ENCODE results near the gene RNF212. TPM values are rescaled to one million over a fixed set of nuclear protein-coding genes. Genes with fewer than 3 reads are reported as not detected.

The RNF212 gene
- total RNA-seq, 1 experiment from 2014 or later, result 2.4 TPM

- Histone ChIP-seq H3K4me3 (ENCODE audit: low read depth, low read length, poor library complexity, severe bottlenecking) (no peak overlapping the region), H3K36me3 (ENCODE audit: insufficient read depth, low read length, poor library complexity, severe bottlenecking) (no peaks in the 10 kb centered on the region), H3K27ac (ENCODE audit: low read depth, low read length, poor library complexity, severe bottlenecking) (no peak overlapping the region), H3K27me3 (replicated peaks; ENCODE audit: insufficient read depth, low read depth, low read length, poor library complexity) (peaks cover 11% of the 10 kb centered on the region), H3K9me3 (ENCODE audit: low read depth, low read length, poor library complexity, severe bottlenecking) (no peaks in the 10 kb centered on the region), H3K4me1 (ENCODE audit: insufficient read depth, low read length, poor library complexity, severe bottlenecking) (no peaks in the 10 kb centered on the region)
- ChIA-PET POLR2A (ENCODE audit: low non-redundant PET) (no interaction called here), CTCF (no interaction called here)
- intact Hi-C loops (cut with micrococcal nuclease; ENCODE audit: unreplicated experiment), result no loop called here
- BruUV-seq (replicated peaks), result no TSS peak
- no peak for DNase-seq (ENCODE audit: low spot score)
- TF ChIP-seq, protein P1, sequence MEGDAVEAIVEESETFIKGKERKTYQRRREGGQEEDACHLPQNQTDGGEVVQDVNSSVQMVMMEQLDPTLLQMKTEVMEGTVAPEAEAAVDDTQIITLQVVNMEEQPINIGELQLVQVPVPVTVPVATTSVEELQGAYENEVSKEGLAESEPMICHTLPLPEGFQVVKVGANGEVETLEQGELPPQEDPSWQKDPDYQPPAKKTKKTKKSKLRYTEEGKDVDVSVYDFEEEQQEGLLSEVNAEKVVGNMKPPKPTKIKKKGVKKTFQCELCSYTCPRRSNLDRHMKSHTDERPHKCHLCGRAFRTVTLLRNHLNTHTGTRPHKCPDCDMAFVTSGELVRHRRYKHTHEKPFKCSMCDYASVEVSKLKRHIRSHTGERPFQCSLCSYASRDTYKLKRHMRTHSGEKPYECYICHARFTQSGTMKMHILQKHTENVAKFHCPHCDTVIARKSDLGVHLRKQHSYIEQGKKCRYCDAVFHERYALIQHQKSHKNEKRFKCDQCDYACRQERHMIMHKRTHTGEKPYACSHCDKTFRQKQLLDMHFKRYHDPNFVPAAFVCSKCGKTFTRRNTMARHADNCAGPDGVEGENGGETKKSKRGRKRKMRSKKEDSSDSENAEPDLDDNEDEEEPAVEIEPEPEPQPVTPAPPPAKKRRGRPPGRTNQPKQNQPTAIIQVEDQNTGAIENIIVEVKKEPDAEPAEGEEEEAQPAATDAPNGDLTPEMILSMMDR (conservative IDR thresholded peaks at IDR 0.05; ENCODE audit: low read depth, low read length), result no peak
- TF ChIP-seq EZH2 (IDR thresholded peaks at IDR 0.05; ENCODE audit: borderline replicate concordance, low read depth, low read length, poor library complexity, severe bottlenecking), result no peak
Measured at GRCh38 chr4:1087371-1087770, 26.0 kb downstream of the RNF212 start.

DNA sequence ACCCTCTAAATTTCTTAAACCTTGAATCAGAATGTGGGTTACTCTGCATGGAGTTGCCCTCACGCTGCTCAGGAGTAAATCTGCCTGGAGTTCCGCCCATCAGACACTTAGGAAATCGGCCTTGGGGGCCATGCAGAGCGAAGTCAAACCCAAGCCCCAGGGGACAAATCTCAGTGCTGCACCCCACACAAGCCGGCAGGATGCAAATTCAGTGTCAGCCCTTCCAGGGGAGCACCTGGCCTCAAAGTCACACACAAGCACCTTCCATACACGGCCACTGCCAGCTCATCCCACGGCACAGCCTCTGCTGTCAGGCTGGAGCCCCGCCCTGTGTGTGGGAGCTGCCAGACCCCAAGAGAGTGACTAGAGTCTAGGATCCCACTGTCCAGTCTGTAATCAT lies 27.4 kb downstream of the RNF212 start:
- intact Hi-C loops (cut with micrococcal nuclease; ENCODE audit: unreplicated experiment), result no loop called here
- POLR2A ChIA-PET (ENCODE audit: low non-redundant PET), result no interaction called here
- no peak overlapping the region for H3K27ac ChIP-seq (ENCODE audit: low read depth, low read length, poor library complexity, severe bottlenecking)
- H3K4me1 ChIP-seq (ENCODE audit: insufficient read depth, low read length, poor library complexity, severe bottlenecking), result no peaks in the 10 kb centered on the region
- no peak overlapping the region for H3K4me3 ChIP-seq (ENCODE audit: low read depth, low read length, poor library complexity, severe bottlenecking)
- no peaks in the 10 kb centered on the region for H3K36me3 ChIP-seq (ENCODE audit: insufficient read depth, low read length, poor library complexity, severe bottlenecking)
- peaks cover 13% of the 10 kb centered on the region for H3K27me3 ChIP-seq (replicated peaks; ENCODE audit: insufficient read depth, low read depth, low read length, poor library complexity)
- BruUV-seq (replicated peaks), result no TSS peak
- no peak for TF ChIP-seq EZH2 (IDR thresholded peaks at IDR 0.05; ENCODE audit: borderline replicate concordance, low read depth, low read length, poor library complexity, severe bottlenecking)
- TF ChIP-seq, protein P1 (conservative IDR thresholded peaks at IDR 0.05; ENCODE audit: low read depth, low read length), result no peak
- CTCF ChIA-PET, result no interaction called here
- DNase-seq (ENCODE audit: low spot score), result no peak
- H3K9me3 ChIP-seq (ENCODE audit: low read depth, low read length, poor library complexity, severe bottlenecking), result no peaks in the 10 kb centered on the region

- TF ChIP-seq, protein P1 (conservative IDR thresholded peaks at IDR 0.05; ENCODE audit: low read depth, low read length), result no peak
- TF ChIP-seq EZH2 (IDR thresholded peaks at IDR 0.05; ENCODE audit: borderline replicate concordance, low read depth, low read length, poor library complexity, severe bottlenecking), result no peak
- Histone ChIP-seq H3K4me1 (ENCODE audit: insufficient read depth, low read length, poor library complexity, severe bottlenecking) (no peaks in the 10 kb centered on the region), H3K4me3 (ENCODE audit: low read depth, low read length, poor library complexity, severe bottlenecking) (no peak overlapping the region), H3K27me3 (replicated peaks; ENCODE audit: insufficient read depth, low read depth, low read length, poor library complexity) (peaks cover 13% of the 10 kb centered on the region), H3K36me3 (ENCODE audit: insufficient read depth, low read length, poor library complexity, severe bottlenecking) (no peaks in the 10 kb centered on the region), H3K9me3 (ENCODE audit: low read depth, low read length, poor library complexity, severe bottlenecking) (no peaks in the 10 kb centered on the region), H3K27ac (ENCODE audit: low read depth, low read length, poor library complexity, severe bottlenecking) (no peak overlapping the region)
- ChIA-PET POLR2A (ENCODE audit: low non-redundant PET) (no interaction called here), CTCF (no interaction called here)
- no peak for DNase-seq (ENCODE audit: low spot score)
- intact Hi-C loops (cut with micrococcal nuclease; ENCODE audit: unreplicated experiment), result no loop called here
- BruUV-seq (replicated peaks), result no TSS peak
Measured at GRCh38 chr4:1085404-1085799, 28.0 kb downstream of the RNF212 start.
